NCI-H2227 treated with DMSO at 0.1 percent for 48 hours (cell line): Measurements from ENCODE around the gene EGR1.

Source experiments
- DNase-seq: peaks from one replicate; lab custom pipeline; 2025; lab: John Stamatoyannopoulos, UW

Gene EGR1

GRCh38 chr5:138465261-138466124, at the start of gene EGR1:
EGR1 (plus strand) TSS chr5:138465479; CDS start chr5:138465762, 283 bp downstream.
- DNase-seq = peak; percentile 91

GRCh38 chr5:138418444-138418843, 46.8 kb upstream of the EGR1 start:
- no peak for DNase-seq

DNA sequence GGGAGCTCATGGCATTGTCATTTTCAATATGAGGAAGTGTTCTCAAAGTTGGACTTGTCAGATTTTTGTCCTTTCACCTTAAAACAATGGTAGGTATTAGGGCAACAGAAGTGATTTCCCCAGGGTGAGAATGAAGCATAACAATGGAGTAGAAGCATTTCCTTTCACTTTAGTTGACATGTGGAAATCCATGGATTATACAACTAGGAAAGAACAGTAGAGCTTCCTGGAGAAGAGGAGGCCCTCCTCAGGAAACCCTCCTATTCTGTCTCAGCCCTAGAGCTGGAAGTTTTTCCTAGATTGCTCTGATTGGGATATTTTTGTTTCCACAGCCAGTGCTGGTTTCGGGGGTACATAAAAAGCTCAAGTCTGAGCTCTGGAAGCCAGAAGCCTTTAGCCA, 40.2 kb upstream of the EGR1 start:
- DNase-seq = no peak

GRCh38 chr5:138435943-138436342, 29.3 kb upstream of the EGR1 start:
- DNase-seq = no peak

DNA sequence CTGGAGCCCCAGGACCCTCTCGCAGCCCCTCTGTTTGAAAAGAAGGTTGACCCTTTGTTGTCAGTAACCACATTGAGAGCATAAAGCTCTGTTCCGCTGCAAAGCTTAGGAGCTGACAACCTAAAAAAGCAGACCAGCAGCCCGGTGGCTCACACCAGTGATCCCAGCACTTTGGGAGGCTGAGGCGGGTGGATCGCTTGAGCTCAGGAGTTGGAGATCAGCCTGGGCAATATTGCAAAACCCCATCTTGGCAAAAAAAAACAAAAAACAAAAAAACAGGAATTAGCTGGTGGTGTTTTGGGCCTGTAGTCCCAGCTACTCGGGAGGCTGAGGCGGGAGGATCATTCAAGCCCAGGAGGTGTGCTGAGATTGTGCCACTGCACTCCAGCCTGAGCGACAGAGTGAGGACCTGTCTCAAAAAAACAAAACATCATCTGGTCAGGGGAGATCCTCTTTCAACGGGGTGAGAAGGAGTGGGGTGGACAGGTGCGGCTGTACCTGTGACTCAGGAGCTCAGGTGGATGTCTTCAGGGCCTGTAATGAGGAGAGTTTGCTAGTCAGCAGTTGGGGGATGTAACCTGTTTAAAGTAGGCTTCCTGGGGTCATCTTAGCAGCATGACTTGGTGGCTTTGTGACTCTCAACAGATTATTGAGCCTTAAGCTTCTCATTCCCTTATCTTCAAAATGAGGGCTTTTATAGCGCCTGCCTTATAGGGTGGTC, 27.1 kb upstream of the EGR1 start:
- no peak for DNase-seq

- DNase-seq = peak; percentile 54
Observed at GRCh38 chr5:138438724-138439476, 26.4 kb upstream of the EGR1 start, which contains the start of gene REEP2. REEP2 (plus strand) TSS chr5:138439057; CDS start chr5:138439209, 152 bp downstream.

- peak; percentile 5 for DNase-seq
Observed at GRCh38 chr5:138439477-138440158, 25.7 kb upstream of the EGR1 start.

DNA sequence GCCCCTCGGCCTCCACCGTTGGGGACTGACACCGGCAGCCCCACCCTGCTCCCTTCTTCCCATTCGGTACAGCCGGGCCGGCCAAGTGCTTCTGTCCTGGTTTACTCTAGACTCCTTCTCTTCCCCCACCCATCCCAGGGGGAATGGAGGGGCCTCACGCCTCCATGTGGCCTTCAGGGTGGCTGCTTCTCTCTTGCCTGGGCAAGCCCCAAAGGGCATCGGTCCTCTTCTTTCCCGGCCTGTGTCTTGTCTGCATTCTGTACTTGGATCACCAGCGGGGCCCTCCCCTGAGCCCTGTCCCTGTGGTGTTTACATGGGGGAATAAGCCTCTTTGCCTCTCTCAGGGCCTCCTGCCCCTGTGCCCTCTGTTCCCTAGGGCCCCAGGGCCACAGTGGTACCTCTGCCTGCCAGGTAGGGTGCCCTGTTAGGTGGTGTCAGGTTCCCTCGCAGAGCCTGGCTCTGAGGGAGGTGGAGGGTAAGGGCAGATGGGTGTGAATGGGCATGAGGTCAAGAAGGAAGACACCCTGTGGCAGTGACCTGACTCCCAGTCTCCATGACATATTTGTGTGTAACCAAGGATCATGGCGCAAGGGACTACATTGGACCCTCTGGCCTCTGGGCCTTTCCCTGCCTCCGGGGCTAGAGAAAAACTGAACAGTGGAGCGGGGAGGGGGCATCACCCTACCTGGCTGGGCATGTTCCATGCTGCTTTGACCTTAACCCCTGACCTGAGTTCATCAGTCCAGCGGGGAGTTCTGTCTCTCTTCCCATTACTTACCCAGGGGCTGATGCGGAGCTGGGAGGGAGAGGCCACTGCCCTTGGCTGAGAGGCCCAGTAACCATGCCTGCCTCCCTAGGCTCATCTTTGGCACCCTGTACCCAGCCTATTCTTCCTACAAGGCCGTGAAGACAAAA, 24.9 kb upstream of the EGR1 start:
- no peak for DNase-seq

DNA sequence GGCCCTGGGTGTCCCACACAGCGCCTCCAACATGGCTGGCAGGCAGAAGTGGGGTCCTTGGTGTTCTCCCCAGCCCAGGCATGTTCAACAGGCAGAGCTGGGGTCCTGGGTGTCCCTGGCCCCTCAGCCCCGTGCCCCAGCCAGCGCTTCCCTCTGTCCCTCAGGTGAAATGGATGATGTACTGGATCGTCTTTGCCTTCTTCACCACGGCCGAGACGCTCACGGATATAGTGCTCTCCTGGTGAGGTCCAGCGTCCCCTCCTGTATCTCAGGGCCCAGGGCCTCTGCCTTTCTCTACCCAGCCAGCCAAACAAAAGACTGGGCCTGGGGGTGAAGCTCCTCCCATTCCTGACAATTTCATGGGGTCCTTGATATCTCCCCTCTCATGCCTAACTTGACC, 24.1 kb upstream of the EGR1 start:
- no peak for DNase-seq

DNA sequence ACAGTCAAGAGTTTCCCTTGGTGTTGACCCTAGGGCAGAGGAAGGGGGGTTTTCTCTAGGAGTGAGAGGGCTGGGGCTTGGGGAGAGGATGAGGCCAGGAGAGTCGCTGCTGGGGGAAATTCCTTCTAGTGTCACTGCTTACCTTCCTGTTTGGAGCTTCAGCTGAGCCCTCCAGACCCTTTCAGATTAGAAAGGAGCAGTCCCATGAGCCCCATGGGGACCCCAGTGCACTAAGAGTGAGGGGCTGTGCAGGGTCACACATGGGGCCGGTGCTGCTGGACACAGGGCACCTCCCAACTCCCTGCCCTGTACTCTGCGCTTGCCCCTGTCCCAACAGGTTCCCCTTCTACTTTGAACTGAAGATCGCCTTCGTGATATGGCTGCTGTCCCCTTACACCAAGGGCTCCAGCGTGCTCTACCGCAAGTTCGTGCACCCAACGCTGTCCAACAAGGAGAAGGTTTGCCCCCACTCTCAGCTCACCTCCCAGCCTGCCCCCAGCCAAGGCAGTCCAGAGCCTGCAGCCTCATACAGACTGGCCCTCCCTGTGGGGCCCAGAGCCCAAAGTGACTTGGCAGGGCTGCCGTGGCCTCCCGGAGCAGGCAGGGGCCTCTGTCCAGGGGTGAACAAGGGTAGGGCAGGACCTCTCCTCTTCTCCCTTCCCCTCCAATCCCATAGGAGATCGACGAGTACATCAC, 21.1 kb upstream of the EGR1 start:
- no peak for DNase-seq

- no peak for DNase-seq
Observed at GRCh38 chr5:138444774-138445546, 20.3 kb upstream of the EGR1 start.

DNA sequence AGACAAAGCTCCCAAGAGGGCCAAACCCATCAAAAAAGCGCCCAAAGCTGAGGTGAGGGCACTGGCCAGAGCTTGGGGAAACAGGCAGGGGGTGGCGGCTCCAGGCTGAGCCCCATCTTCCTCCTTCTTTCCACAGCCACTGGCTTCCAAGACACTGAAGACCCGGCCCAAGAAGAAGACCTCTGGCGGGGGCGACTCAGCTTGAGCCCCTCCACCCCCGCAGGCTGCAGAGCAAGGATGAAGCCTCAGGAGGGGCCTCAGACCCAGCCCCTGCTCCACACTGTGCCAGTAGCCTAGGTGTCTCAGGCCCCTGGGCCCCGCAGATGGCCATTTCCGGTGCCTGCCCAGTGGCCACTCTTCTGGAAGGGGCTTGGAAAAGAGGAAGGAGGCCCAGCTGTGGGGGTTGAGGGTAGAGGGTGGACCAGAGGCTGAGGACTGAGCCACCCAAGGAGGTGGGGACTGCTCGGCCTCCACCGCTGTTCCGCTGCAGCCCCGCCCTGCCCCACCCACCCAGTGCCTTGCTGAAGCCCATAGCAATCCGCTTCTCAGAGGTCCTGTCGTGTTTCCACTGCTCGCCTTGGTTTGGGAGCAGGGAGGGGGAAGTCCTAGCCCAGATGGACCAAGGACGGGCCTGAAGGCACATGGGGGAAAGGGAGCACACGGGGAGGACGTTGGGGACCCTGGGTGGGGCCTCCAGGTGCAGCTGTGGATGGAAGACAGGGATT, 19.6 kb upstream of the EGR1 start:
- no peak for DNase-seq

- no peak for DNase-seq
Observed at GRCh38 chr5:138448070-138448469, 17.2 kb upstream of the EGR1 start.

DNA sequence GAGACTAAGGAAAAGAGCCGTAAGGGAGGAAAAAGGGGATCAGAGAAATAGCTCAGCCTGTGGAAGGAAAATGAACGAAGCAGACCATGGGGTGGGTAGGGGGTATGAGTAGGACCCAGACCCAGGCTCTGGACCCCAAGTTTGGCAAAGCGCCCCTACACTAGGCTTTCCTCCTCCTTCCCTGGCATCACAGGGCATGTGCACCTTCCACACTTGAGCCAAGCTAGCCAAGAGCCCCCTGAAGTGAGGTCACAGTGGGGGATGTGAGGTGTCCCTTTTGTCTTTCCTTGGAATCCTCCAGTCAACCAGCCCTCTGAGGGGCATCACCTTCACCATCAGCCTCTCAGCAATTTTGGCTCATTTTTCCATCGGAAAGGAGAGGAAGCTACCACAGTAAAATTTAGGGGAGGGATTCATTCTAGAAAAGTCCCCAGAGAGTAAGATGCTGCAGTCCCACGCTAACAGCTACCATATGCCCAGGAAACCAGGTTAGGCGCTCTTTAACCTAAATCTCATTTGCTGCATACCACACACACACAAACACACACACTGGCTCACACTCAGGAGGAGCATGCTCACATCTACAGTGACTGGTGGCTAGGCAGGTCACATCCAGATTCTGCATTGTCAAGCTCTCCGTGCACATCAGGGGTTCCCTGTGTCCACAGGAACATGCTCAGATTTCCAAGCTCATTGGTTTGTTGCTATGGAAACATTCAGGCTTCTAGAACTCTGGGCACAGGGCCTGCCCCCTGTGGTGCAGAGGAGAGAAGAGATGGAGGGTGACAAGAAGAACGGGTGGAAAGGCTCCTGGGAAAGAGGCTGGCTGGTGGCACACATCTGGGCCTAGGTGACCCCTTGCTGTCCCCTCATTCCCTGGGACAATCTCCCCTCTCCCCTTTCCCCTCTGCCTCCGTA, 16.5 kb upstream of the EGR1 start:
- DNase-seq = no peak

GRCh38 chr5:138449501-138450239, 15.6 kb upstream of the EGR1 start:
- DNase-seq = peak; percentile 39

GRCh38 chr5:138450971-138451370, 14.3 kb upstream of the EGR1 start:
- no peak for DNase-seq

GRCh38 chr5:138452720-138453119, 12.6 kb upstream of the EGR1 start:
- no peak for DNase-seq
